Esophagus squamous epithelium (tissue), 5 donors: Measurements from ENCODE around the gene SDHD. TPM values are rescaled to one million over a fixed set of nuclear protein-coding genes. Genes with fewer than 3 reads are reported as not detected.

Experiments
- DNase-seq: peaks from one replicate; lab custom pipeline; 2025; lab: John Stamatoyannopoulos, UW
- H3K27ac ChIP-seq, 4 donors: fragments of 200-600 bp; sonication (generic); one replicate each; pipeline ENCODE4 v1.5.1; 2016 to 2019; ENCODE audit warnings: mild to moderate bottlenecking in 1 of 4
- H3K27me3 ChIP-seq, 4 donors: fragments of 200-600 bp; sonication (generic); 1 replicate in 3 of 4; 2 replicates in 1 of 4; pipeline versions ENCODE4 v1.5.1 to v1.6.0; 2017 to 2021; ENCODE audit warnings: antibody characterized with exemption in 1 of 4
- H3K36me3 ChIP-seq, 3 donors: fragments of 200-600 bp; sonication (generic); one replicate each; pipeline ENCODE4 v1.5.1; 2016 to 2019
- H3K4me1 ChIP-seq, 3 donors: fragments of 200-600 bp; sonication (generic); one replicate each; pipeline ENCODE4 v1.5.1; 2017 to 2019
- H3K4me3 ChIP-seq, 4 donors: fragments of 200-600 bp; sonication (generic); 1 replicate in 3 of 4; 2 replicates in 1 of 4; pipeline ENCODE4 v1.5.1; 2016 to 2019; ENCODE audit warnings: mild to moderate bottlenecking in 2 of 4, moderate library complexity in 1 of 4
- H3K9me3 ChIP-seq, 3 donors: fragments of 200-600 bp; sonication (generic); one replicate each; pipeline ENCODE4 v1.5.1; 2016 to 2019
- POLR2A ChIP-seq, 4 donors: fragments of 450-650 bp; IDR thresholded peaks; one replicate each; pipeline ENCODE4 v1.6.1; 2017; ENCODE audit warnings: antibody characterized with exemption in 4 of 4, mild to moderate bottlenecking in 4 of 4, moderate library complexity in 3 of 4
- WGBS, 2 donors: methylation state at CpG; one replicate each; pipeline ENCODE4 v1.1.5; 2018; 5-methylcytosine and 5-hydroxymethylcytosine counted together
- intact Hi-C: fragments of 100-400 bp; cut with DNase I; formaldehyde crosslinking; loops from one replicate; pipeline ENCODE4 v1.15.0; 2022
- total RNA-seq, 4 donors: library from RNA; depleted of rRNA; stranded (reverse); fragments of >200 nt; gene quantifications; one replicate each; pipeline ENCODE4 v1.1.0, GENCODE V29; 2016
- TF ChIP-seq, protein P1 (sequence below), 6 experiments: fragments of 450-650 bp in 4 of 6; fragments of 200-600 bp in 2 of 6; sonication (generic) in 2 of 6; IDR thresholded peaks; one replicate each; pipeline ENCODE4 v1.5.1; 2016 to 2019; ENCODE audit warnings: antibody characterized with exemption in 6 of 6, mild to moderate bottlenecking in 4 of 6, moderate library complexity in 4 of 6
- donor health status: DM: yes; HTN: yes; CAD: no.

SDHD gene
- 100 to 1,000 TPM in 3 of 4 donors, 10 to 100 TPM in 1; 78.5 to 155 (median 122) TPM for total RNA-seq

GRCh38 chr11:112086422-112087191 lies at the start of gene SDHD, which contains the start of gene TIMM8B:
TSS of gene SDHD (plus strand) at chr11:112086873. CDS start at chr11:112086908, 35 bp downstream.
TSS of gene TIMM8B (minus strand) at chr11:112086756. CDS start at chr11:112086723, 33 bp downstream.
- peaks cover 15 to 74% (median 28%) of the 10 kb centered on the region in 3 donors for H3K36me3 ChIP-seq
- H3K27ac ChIP-seq = peak within 1 kb of the TSS; percentile 84 to 95 (median 88)
- peak; percentile 81 for DNase-seq
- no peaks in the 10 kb centered on the region for H3K27me3 ChIP-seq
- peaks cover 21 to 52% (median 27%) of the 10 kb centered on the region in 3 donors for H3K4me1 ChIP-seq
- no peaks in the 10 kb centered on the region for H3K9me3 ChIP-seq
- H3K4me3 ChIP-seq = peak within 1 kb of the TSS; percentile 37 to 99 (median 85)
- TF ChIP-seq, protein P1, sequence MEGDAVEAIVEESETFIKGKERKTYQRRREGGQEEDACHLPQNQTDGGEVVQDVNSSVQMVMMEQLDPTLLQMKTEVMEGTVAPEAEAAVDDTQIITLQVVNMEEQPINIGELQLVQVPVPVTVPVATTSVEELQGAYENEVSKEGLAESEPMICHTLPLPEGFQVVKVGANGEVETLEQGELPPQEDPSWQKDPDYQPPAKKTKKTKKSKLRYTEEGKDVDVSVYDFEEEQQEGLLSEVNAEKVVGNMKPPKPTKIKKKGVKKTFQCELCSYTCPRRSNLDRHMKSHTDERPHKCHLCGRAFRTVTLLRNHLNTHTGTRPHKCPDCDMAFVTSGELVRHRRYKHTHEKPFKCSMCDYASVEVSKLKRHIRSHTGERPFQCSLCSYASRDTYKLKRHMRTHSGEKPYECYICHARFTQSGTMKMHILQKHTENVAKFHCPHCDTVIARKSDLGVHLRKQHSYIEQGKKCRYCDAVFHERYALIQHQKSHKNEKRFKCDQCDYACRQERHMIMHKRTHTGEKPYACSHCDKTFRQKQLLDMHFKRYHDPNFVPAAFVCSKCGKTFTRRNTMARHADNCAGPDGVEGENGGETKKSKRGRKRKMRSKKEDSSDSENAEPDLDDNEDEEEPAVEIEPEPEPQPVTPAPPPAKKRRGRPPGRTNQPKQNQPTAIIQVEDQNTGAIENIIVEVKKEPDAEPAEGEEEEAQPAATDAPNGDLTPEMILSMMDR (IDR thresholded peaks at IDR 0.05) = peak in 4 of 6 experiments; percentile 27 to 53 (median 44)
- TF ChIP-seq POLR2A (IDR thresholded peaks at IDR 0.05) = peak in 3 of 4 donors; percentile 36 to 63 (median 55)
- intact Hi-C loops = loop anchor here (10.0 kb wide), 1 partner anchor 152 kb away; the partner anchor contains the start of gene DIXDC1
- 0 to 2% methylated on average over 15 to 33 of the region's 45 CpGs for WGBS, 2 donors

DNA sequence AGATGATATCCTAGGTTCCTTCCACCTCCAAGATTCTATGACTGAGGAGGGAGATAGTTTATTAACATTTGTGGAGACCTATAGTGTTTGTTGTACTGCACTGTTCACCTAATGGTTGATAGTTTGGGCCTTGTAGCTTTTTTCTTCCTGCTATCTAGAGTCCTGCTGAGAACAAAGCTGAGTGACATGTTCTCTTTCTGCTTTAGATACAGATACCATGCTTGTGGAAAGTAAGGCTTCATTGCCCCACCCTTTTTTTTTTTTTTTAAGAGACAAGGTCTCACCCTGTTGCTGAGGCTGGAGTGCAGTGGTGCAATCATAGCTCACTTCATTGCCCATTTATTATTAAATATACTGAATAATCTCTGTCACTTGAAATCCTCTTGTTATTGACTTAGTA lies 49.1 kb upstream of the SDHD start:
- H3K36me3 ChIP-seq = peaks cover 0 to 98% (median 4%) of the 10 kb centered on the region in 3 donors
- no peak for DNase-seq
- H3K4me3 ChIP-seq = no peak overlapping the region
- H3K27me3 ChIP-seq = no peaks in the 10 kb centered on the region
- no peaks in the 10 kb centered on the region for H3K4me1 ChIP-seq
- TF ChIP-seq POLR2A (IDR thresholded peaks at IDR 0.05) = no peak
- TF ChIP-seq, protein P1 (IDR thresholded peaks at IDR 0.05) = no peak
- H3K9me3 ChIP-seq = no peaks in the 10 kb centered on the region
- no peak overlapping the region for H3K27ac ChIP-seq
- intact Hi-C loops = no loop called here

DNA sequence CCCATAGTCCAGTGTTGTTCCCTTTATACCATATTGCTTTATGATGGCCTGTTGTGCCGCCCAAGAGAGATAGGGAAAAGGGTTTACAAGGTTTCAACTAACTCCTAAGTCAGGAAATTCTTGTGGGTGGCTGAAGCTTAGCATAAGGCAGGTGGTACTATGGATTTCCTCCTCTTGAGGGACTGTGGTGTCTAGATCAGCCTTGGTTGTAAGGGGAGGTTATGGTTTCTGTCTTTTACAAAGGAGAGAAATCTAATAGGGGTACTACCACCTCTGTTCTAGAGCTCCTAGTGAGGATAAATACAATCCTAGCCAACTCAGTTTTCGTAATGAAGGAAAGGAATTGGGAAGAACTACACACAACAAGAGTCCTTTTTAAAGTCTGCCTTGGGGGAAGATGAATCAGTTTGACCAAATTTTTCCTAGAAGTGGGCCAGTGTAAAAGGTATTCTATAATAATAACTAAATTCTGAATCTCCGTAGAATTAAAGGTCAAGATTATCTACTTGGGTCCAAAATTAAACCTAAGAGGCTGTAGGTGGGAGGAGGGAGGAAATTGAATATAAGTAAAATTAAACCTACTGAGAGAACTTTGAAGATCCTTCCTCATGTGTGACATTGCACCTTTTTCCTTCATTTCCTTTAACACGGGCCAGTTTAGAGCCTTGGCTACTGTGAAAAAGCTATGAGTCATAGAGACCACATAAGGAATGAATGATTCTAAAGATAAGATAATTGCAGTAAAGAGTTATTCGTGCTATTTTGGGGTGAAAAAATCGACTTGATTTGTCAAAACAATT lies 44.3 kb upstream of the SDHD start:
- peaks cover 0 to 100% (median 12%) of the 10 kb centered on the region in 3 donors for H3K36me3 ChIP-seq
- DNase-seq = no peak
- WGBS, 2 donors = 40 to 49% methylated on average over 6 of the region's 6 CpGs

DNA sequence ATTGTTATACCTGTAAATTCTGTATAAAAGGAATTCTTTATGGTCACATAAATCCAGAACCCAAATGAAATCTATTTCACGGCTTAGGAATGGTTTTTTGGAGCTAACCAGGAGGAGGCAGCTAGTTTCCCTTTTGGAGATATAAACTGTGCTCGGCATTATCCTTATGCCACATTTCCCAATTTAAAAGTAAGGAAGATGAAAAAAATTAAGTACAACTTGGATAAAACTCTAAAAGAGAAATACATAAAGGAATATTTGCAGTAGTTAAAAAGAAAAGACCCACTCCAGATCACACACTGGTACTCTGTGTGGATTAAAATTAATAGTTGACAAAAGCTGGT lies 43.7 kb upstream of the SDHD start:
- Histone ChIP-seq H3K27ac (no peak overlapping the region), H3K9me3 (no peaks in the 10 kb centered on the region), H3K36me3 (peaks cover 0 to 100% (median 12%) of the 10 kb centered on the region in 3 donors), H3K27me3 (no peaks in the 10 kb centered on the region), H3K4me3 (no peak overlapping the region), H3K4me1 (no peaks in the 10 kb centered on the region)
- no peak for DNase-seq
- intact Hi-C loops = no loop called here
- 89 to 94% methylated on average over 2 of the region's 2 CpGs for WGBS, 2 donors
- TF ChIP-seq, protein P1 (IDR thresholded peaks at IDR 0.05) = no peak
- TF ChIP-seq POLR2A (IDR thresholded peaks at IDR 0.05) = no peak

More for the DNA sequence above, 44.3 kb upstream of the SDHD start:
- intact Hi-C loops = no loop called here
- Histone ChIP-seq H3K4me3 (no peak overlapping the region), H3K27me3 (no peaks in the 10 kb centered on the region), H3K9me3 (no peaks in the 10 kb centered on the region), H3K4me1 (no peaks in the 10 kb centered on the region), H3K27ac (no peak overlapping the region)
- TF ChIP-seq, protein P1 (IDR thresholded peaks at IDR 0.05) = no peak
- no peak for TF ChIP-seq POLR2A (IDR thresholded peaks at IDR 0.05)
